Measurements from ENCODE around the gene HLF.

HLF gene

DNA sequence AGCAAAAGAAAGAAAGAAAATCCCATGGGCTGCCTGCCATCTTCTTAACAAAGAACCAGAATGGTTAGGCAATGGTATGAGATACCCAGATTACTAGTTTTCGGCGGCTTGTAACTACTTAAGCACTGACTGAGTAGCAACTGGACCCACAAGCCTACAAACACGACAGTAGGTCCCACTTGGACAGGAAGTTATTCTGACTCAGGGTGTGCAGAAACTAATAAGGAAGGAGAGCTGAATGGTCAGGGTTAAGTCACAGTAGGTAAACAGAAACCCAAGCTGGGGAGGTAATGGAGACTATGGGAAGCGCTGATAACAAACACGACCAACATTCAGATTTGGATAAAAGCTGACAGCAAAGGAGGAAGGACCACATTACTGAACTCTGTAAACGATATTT, 10.4 kb upstream of the HLF start:
- no peak for DNase-seq (ENCODE audit: low read depth in 2 of 2)

DNA sequence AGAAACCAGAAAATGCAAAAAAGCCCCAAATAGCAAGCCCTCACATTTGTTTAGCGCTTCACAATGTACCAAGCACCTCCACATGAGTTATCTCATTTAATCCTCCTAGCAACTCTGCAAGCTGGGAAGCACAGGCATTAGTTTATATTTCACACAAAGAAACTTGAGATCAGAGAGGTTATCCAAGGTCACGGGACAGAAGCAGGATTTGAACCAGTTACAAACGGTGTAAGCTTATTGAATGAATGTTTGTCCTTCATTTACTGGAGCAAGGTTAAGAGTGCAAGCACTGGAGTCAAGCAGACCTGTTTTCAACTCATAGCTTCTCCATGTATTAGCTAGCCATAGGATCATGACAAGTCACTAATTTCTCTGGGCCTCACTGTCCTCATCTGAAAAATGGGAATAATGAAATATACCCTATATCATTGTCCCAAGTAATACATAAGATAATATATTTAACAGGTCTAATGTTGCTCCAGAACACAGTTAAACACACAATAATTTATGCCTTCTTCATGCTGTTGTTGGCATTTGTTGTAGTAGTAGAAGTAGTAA, 6.1 kb upstream of the HLF start:
- no peak for DNase-seq (ENCODE audit: low read depth in 2 of 2)

DNA sequence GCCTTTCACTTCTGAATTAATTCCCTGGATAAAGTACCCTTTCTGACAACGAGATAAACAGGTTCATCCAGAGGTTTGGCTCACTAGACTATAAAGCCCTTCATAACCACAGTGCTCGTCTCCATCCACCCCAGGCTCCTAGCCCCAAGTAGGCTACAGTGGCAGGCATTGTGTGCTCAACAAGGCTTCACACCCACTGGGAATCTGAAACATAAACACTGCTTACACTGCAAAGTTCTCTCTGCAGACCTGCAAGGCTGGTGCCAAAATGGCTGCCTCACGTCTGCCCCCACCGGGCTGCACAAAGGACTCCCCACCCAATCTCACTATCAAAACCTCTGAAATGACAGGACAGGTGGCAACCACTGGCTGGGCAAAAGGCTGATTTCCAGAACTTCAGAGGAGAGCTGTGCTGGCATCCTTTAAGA, 5.1 kb upstream of the HLF start:
- DNase-seq (ENCODE audit: low read depth in 2 of 2) = no peak

DNA sequence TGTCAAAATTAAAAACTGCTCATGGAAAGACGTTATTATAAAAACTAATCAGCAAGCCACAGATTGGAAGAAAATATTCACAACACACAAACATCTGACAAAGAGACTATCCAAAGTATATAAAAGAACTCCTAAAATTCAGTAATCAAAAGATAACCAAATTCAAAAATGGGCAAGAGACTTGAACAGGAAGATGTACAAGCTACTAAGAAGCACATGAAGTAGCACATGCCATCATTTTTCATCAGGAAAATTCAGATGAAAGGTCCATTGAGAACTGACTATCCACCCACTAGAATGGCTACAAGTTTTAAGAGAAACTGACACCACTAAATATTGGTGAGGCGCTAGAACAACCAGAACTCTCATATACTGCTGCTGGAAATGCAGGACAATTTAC, 3.4 kb upstream of the HLF start:
- no peak for DNase-seq (ENCODE audit: low read depth in 2 of 2)

DNA sequence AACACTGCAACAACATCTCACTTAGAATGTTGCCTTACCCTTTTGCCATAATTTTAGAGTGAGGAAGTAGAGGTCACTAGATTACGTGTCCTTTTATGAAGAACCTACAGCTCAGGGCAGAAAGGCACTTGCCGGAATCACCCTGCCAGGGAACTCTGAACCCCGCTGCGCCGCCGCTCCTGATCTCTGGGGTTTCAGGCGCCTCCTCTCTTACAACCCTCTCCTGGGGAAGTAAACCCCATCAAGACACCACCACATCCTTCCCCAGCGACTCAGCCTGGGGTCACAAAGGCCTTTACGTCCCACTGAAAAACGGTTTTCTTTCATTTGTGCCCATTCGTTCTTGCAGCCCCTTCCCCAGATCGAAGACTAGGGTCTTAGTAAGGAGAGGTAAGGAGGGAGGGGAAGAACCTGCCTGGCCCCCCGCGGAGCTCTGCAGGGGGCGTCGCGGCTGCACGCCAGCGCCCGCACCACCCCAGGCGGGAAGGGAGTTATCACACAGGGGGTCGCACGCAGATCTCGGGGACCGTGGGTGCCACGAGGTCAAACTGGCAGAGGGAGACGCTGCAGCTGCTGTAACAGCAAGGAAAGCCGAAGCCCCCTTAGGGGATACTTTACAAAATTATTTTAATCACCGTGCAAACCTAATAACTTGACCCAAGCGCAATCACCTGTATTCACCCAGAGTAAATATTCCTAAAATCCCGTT, 1.0 kb upstream of the HLF start:
- no peak for DNase-seq (ENCODE audit: low read depth in 2 of 2)

DNA sequence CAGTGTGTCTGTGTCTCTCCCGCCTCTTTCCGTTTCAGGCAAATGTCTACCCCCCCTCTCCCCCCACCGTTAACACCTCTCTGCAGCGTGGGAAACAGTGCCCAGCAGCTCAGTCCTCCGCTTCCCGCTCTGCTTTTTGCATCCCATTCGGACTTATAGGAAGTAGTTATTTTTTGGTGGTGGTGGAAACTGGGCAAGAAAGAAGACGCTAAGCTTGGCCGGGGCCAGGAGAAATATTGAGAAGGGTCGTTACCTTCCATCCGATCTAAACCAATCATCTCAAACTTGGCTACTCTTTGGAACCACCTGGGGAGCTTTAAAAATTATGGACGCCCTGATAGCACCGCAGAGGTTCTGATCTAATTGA, 499 bp upstream of the HLF start:
- DNase-seq (ENCODE audit: low read depth in 2 of 2) = no peak

DNA sequence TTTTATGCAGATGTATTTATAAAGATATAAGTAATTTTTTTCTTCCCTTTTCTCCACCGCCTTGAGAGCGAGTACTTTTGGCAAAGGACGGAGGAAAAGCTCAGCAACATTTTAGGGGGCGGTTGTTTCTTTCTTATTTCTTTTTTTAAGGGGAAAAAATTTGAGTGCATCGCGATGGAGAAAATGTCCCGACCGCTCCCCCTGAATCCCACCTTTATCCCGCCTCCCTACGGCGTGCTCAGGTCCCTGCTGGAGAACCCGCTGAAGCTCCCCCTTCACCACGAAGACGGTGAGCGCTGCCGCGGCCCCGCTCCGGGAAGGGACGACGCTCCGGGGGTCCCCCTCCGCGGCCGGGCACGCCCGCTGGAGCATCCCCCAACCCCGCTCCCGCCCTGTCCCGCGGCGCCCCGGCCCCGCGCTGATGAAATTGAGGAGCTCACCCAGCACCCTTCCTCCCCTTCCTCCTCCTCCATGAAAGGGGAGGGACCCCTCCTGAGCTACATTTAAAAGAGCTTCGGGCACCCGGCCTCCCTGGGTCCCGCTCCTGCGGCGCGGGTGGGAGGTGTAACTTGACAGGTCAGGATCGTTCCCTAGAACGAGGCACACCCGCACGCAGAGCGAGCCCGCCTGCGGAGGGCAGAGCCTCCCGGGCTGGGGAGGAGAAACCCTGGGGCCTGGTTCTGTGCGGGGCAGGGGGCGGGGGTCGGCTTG, 706 bp downstream of the HLF start:
- DNase-seq (ENCODE audit: low read depth in 2 of 2) = no peak

DNA sequence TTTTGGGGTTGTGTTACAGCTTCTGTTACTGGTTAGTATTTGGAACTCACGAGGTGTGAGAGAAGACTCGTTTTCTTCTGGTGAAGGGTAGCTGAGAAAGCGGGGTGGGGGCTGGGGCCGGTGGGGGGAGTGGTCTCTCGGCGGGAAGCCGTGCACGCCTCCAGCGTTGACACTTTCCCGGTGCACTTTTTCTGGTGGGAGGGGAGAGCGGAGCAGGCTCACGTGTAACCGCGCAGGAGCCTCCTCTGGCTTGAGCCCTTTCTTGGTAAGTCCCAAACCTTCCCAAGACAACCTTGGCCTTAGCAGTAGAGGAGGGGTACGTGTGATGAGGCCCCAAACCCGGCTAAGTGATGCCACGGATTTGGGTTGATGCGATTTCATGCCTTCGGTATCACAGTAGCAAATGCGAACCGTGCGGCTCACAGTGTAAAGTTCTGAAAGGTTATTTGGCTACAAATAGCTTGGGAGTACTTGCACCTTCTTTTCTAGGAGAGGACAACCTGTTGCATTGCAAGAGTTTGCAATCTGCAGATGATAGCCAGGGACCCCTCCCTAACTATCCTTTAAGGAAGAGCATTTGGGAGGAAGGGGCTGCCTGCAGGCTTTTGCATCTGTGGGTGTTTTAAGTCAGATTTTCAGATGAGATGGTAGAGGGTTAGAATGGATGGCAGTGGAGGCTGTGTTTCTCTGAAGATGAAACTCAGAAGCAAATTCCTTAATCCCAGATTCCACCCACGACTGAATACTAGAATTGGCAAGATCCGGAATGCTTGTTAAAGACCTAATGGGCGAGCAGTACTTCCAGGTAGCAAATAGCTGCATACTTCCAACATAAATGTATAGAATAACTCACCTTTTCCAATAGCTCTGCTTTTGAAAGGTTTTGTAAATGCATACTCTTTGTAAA, 1.5 kb downstream of the HLF start:
- no peak for DNase-seq (ENCODE audit: low read depth in 2 of 2)

DNA sequence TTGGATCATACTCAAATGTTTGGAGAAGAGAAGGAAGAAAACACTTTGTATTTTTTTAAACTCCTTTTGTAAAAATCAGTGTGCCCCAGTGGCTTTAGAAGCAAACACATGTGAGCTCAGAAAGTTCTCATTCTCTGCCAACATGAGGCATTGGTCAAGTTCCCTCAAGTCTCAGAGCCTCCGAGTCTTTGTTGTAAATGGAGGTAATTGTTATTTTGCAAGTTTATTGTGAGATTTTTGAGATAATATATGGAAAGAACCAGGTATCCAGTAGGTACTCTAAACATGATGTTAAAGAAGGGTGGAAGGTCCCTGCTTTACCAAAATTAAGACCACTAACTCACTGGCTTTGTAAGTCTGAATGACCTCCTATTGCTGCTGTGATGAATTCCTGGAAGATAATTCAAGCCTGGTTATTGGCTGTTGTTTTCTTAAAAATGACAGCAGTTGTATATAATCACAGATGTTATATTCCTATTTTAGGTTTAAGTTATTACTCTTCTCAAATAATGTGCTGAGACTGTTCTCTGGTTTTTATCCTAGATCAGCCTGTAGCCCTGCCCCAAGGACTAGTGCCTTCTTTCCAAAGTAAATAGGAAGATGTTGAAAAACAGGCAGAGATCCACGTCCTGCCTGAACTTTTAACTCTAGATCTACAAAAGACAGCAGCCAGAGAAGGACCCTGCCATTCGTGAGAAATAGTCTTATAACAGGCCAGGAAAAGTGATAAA, 2.4 kb downstream of the HLF start:
- no peak for DNase-seq (ENCODE audit: low read depth in 2 of 2)

DNA sequence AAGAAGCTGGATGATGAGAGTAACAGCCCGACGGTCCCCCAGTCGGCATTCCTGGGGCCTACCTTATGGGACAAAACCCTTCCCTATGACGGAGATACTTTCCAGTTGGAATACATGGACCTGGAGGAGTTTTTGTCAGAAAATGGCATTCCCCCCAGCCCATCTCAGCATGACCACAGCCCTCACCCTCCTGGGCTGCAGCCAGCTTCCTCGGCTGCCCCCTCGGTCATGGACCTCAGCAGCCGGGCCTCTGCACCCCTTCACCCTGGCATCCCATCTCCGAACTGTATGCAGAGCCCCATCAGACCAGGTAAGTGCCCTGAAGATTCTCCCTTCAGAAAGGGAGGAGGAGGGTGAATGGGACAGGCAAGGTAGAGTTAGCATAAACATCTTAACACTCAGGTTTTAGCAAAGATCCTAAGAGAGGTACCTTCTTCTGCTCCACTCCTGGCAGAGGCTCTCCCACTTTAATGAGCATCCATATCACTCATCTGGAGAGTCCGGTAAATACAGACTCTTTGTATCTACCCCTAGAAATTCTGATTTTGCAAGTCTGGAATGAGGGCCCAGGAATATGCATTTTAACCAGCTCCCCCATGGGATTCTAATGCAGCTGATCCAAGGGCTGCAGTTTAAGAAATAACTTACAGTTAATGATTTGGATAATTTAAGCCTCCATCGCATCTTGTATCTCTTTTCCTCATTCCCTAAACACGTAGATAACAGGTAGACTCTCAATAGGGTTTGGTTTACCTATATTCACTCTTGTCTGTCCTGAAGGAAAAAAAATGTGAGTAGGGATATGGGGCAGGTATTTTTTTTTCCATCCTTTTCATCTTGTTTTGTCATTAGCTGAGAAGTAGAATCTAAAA, 3.3 kb downstream of the HLF start:
- DNase-seq (ENCODE audit: low read depth in 2 of 2) = no peak

DNA sequence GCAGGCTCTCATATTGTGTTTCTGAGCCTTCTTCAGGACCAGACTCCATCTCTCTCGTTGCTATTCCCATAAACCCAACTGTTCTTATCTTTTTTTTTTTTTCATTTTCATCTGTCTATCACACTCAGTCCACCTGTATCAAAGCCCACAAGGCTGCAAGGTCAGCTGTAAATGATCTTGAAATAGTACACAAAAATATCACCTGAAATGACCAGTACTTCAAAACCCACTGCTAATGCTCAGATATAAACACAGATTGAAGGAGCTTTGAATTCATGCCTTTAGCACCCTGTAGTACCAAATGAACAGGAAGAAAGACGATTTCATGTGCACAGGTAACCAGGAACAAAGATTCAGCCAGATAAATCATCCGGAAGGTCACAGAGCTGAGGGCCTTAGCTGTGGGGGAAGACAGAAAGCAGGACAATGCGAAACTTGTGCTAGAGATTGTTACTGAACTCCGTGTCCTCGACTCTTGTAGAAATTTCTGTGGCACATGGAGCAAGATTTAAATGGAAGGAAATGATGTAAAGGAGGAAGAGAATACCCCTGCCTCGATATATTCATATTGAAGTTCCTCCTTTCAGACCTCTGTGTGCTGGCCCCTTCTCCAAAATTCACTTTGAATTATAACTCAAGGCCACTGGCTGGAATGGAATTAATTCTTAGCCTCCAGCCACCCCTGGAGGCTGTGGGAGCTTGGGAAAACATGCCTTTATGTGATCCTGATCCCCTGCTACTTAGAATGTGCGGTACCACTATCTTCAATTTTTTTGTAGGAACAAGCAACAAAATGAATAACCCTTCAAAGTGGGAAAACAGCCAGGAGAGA, 4.1 kb downstream of the HLF start:
- no peak for DNase-seq (ENCODE audit: low read depth in 2 of 2)

DNA sequence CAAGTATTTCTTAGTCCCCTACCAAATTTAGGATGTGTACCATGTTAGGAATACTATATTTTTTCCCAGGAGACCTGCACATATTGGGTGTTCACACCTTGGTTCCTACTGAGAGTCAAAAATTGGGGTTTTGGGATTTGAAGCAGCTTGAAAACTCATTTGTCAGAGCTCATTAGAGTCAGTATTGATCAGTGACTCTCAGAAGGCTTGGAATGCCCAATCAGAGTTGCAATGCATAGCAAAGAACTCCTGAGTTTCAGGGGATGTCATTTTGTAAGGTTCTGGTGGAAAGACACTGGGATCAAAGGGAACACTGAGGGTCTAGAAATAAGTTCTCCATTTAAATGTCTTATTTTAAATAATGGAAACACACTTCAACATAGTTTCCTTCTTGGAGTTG, 5.1 kb downstream of the HLF start:
- DNase-seq (ENCODE audit: low read depth in 2 of 2) = no peak

DNA sequence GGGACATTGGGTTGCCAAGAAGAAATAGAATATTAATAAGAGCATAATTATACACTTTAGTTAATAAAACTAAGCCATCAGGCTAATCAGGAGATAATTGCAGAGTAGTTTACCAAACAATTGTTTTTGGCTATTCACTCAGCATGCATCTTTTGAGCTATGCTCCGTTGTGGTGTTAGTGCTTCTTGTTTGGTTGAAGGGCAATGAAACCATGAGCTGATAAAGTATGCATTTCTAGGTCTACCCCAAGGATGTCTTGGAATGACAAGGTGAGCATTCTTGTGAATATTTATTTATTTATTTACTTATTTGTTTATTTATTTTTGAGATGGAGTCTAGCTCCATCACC, 6.4 kb downstream of the HLF start:
- no peak for DNase-seq (ENCODE audit: low read depth in 2 of 2)

DNA sequence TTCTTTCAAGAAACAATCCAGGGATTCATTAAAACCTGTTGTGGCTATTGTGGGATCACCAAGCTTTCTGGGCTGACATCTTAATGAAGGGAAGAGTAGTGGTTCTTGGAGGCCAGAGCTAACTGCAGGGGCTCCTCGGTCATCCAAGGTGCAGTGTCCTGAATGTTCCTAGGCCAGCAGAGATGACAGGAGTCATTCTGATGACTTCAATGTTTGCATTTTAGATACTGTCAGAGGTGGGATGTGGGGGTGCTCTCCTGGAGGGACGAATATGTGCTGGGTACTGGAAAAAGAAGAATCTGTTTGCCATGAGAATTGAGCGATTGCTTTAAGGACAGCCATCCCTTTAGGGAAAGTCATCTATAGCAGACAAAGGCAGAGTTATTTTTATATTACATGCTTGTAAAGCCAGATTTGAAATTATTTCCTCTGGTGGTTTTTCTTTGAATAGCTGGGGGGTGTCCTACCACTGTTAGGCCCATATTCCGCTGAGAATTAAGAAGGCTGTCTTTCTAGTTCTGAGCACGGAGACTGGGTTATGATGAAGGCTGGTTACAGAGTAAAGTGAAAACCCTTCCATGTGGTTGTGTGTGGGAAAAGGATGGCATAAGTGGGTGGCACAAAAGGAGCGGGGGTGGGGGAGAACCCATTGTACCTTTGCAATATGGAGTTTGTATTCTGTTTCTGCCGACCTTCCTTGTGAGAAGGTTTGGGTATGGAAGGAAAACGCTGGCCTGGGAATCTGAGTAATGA, 7.4 kb downstream of the HLF start:
- no peak for DNase-seq (ENCODE audit: low read depth in 2 of 2)

DNA sequence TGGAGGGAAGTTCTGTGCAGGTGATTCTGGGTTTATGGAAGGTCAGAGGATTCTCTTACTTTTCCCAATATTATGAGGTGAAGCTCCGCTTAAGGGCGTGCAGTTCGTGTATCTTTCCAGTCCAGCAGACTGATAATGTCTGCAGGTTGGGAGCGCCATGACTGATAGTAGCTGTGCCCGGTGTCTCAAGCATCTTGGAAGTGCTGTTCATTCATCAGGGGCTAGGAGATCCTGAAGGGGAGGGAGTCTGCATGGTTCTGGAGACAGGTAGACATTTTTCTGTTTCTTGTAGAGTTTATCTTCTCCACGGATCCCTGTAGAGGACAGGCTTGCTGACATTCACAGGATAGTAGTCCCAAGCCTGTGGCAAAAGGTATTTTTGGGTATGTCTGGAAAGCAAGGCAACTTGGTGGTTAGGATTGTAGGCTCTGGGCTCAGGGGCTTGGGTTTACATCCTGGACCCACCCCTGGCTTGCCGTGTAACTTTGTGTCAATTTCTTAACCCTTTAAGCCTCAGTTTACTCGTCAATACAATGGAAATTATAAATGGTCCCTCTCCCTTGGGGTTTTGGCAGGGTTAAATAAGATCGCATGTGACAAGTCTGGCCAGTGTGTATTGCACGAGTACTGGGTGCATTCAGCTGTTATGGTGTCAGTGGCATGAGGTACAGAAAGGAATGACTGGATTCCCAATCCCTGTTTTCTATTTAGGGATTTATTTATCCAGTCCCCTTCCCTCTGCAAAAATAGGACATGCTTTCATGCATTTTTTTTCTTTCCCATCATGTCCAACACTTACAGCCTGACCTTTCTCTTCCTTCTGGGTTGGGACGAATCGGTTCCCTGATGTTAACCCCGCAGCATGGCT, 8.2 kb downstream of the HLF start:
- DNase-seq (ENCODE audit: low read depth in 2 of 2) = no peak

DNA sequence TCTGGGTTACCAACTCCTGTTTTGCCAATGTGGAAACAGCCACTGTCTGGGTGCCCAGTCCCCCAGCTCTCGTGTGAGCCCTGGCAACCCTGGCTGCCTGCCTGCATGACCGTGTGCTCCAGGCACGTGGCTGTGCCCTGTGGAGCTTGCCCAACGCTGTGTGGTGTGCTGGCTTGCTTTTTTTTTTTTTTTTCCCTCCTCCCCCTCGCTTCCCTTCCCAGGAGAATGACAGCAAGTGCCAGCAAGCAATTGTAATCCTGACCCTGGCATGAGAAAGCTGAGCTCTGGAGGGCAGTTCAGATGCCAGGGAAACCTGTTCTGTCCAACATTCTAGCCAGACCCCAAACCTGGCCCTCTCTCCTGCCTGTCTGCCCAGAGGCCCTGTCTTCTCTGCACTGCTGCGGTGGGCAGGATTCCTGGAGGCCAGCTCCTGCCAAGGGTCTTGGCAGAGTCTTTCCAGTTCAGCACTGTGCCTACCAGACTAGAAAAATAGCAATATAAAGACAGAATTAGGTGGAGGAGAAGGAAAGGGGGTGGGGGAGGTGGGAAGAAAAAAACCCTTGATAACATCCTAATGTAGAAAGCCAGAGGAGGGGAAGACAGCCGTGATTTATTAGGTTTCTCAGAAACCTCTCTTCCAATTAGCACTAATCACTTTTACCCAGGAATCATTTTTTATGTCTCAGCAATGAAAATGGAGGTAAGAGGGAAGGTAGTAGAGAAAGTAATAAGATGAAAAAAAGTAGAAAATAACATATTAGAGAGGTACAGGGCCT, 9.0 kb downstream of the HLF start:
- no peak for DNase-seq (ENCODE audit: low read depth in 2 of 2)

Data from stimulated activated CD8-positive, alpha-beta memory T cell treated with anti-CD3 and anti-CD28 coated beads, Interleukin-2, amount 100 ng/mL, for 48 hours (primary cell).